ELR (cell line): ENCODE data around the gene LYRM1.
"Not testable (repeated sequence)": the region's sequence is repeated elsewhere in the genome, so short reads cannot be mapped to it uniquely, and the experiment has no call there.

Experiments used
- DNase-seq: peaks from one replicate; pipeline ENCODE4 v3.0.0-alpha.2; 2015; ENCODE audit warnings: low read depth

Gene LYRM1

GRCh38 chr16:20937736-20938135 lies 37.2 kb downstream of the LYRM1 start:
- no peak for DNase-seq

- peak; percentile 73 for DNase-seq
These were observed 37.9 kb downstream of the LYRM1 start for GRCh38 chr16:20938426-20938825.

- DNase-seq = no peak
These were observed 39.0 kb downstream of the LYRM1 start for GRCh38 chr16:20939611-20940010.

- no peak for DNase-seq
These were observed 40.5 kb downstream of the LYRM1 start for GRCh38 chr16:20940871-20941635.

- DNase-seq = no peak
These were observed 41.0 kb downstream of the LYRM1 start for GRCh38 chr16:20941636-20941926.

- no peak for DNase-seq
These were observed 41.7 kb downstream of the LYRM1 start for GRCh38 chr16:20942256-20942655.

GRCh38 chr16:20944861-20945574 lies 44.4 kb downstream of the LYRM1 start:
- DNase-seq = peak; percentile 52

GRCh38 chr16:20945575-20945875 lies 45.0 kb downstream of the LYRM1 start:
- not testable (repeated sequence) for DNase-seq

GRCh38 chr16:20946015-20946629 lies 45.6 kb downstream of the LYRM1 start:
- no peak for DNase-seq

- DNase-seq = no peak
These were observed 47.9 kb downstream of the LYRM1 start for GRCh38 chr16:20948444-20948843.

GRCh38 chr16:20949660-20950059 lies 49.1 kb downstream of the LYRM1 start:
- no peak for DNase-seq

- no peak for DNase-seq
These were observed 49.7 kb downstream of the LYRM1 start for GRCh38 chr16:20950294-20950693.

- no peak for DNase-seq
These were observed 51.8 kb downstream of the LYRM1 start for GRCh38 chr16:20952139-20952920.

- DNase-seq = no peak
These were observed 54.0 kb downstream of the LYRM1 start for GRCh38 chr16:20954574-20954973.

GRCh38 chr16:20956319-20956718 lies 55.7 kb downstream of the LYRM1 start:
- DNase-seq = peak; percentile 21

- DNase-seq = no peak
These were observed 56.6 kb downstream of the LYRM1 start for GRCh38 chr16:20957153-20957552.

GRCh38 chr16:20960899-20961298 lies 60.3 kb downstream of the LYRM1 start:
- no peak for DNase-seq

- no peak for DNase-seq
These were observed 68.2 kb downstream of the LYRM1 start for GRCh38 chr16:20968765-20969164.

- DNase-seq = no peak
These were observed 68.8 kb downstream of the LYRM1 start for GRCh38 chr16:20969386-20969785.

GRCh38 chr16:20971401-20971800 lies 70.8 kb downstream of the LYRM1 start:
- DNase-seq = no peak

- not testable (repeated sequence) for DNase-seq
These were observed 72.6 kb downstream of the LYRM1 start for GRCh38 chr16:20973201-20973600.
